GM10248 (cell line): ENCODE results near the gene ZCCHC14.

Experiments
- CTCF ChIA-PET: fragments of 300-600 bp; sonication (Branson Sonifier 250); formaldehyde crosslinking; extraction: SDS; loops from one replicate; lab custom pipeline; 2021; ENCODE audit warnings: antibody characterized with exemption; lab: Yijun Ruan, JAX
- POLR2A ChIA-PET: fragments of 350-650 bp; sonication (Branson Sonifier 250); formaldehyde crosslinking; extraction: SDS; loops from one replicate; lab custom pipeline; 2020; ENCODE audit warnings: antibody characterized with exemption; lab: Yijun Ruan, JAX
- DNase-seq: peaks from one replicate; pipeline ENCODE4 v3.0.0; 2012; ENCODE audit errors: extremely low spot score
- CTCF ChIP-seq: IDR thresholded peaks from 2 replicates; pipeline ENCODE4 v1.5.1; 2012; ENCODE audit warnings: mild to moderate bottlenecking, low read depth; ENCODE audit errors: extremely low read depth, missing control alignments, control extremely low read depth

The ZCCHC14 gene

GRCh38 chr16:87374313-87374712 lies 118.5 kb downstream of the ZCCHC14 start:
- TF ChIP-seq CTCF: no peak
- no peak for DNase-seq
- POLR2A ChIA-PET: interaction anchor here (1.2 kb wide), 1 partner anchor 10 kb away, joined by 3 read pairs; the partner anchor contains the start of gene FBXO31
- CTCF ChIA-PET: interaction anchor here (1.6 kb wide), 1 partner anchor 9 kb away, joined by 4 read pairs; no protein-coding TSS in a partner anchor

GRCh38 chr16:87372305-87372704 lies 120.5 kb downstream of the ZCCHC14 start:
- DNase-seq: no peak
- POLR2A ChIA-PET: no interaction called here
- TF ChIP-seq CTCF: no peak
- CTCF ChIA-PET: no interaction called here

- POLR2A ChIA-PET: no interaction called here
- DNase-seq: no peak
- TF ChIP-seq CTCF: no peak
- CTCF ChIA-PET: no interaction called here
These were observed 121.5 kb downstream of the ZCCHC14 start for GRCh38 chr16:87371261-87371866.

GRCh38 chr16:87369796-87370719 lies 122.8 kb downstream of the ZCCHC14 start:
- ChIA-PET CTCF (interaction anchor here (0.9 kb wide), 1 partner anchor 9 kb away, joined by 3 read pairs; no protein-coding TSS in a partner anchor), POLR2A (no interaction called here)
- no peak for DNase-seq
- TF ChIP-seq CTCF: no peak

- POLR2A ChIA-PET: no interaction called here
- CTCF ChIA-PET: interaction anchor here (0.9 kb wide), 1 partner anchor 8 kb away, joined by 3 read pairs; no protein-coding TSS in a partner anchor
- no peak for TF ChIP-seq CTCF
- no peak for DNase-seq
These were observed 123.6 kb downstream of the ZCCHC14 start for GRCh38 chr16:87369117-87369765.
